IMR-90 (cell line): ENCODE measurements around the gene HIVEP3. TPM values are rescaled to one million over a fixed set of nuclear protein-coding genes. Genes with fewer than 3 reads are reported as not detected.

Experiments used
- ATAC-seq: fragments of 200-7000 bp; cut with Tn5 transposase; 2 replicates; pipeline ENCODE4 v1.9.1; 2020; ENCODE audit warnings: low read depth, mild to moderate bottlenecking, moderate library complexity
- BruUV-seq: library from RNA; stranded (reverse); fragments of 400-500 nt; replicated peaks from 2 replicates; lab custom pipeline; 2021; lab: Mats Ljungman, UMichigan
- CTCF ChIA-PET: fragments of 300-600 bp; formaldehyde crosslinking; extraction: SDS; loops from one replicate; lab custom pipeline; 2021; ENCODE audit warnings: antibody characterized with exemption; lab: Yijun Ruan, JAX
- POLR2A ChIA-PET: fragments of 300-600 bp; sonication (Branson Sonifier 250); formaldehyde crosslinking; loops from one replicate; lab custom pipeline; 2022; ENCODE audit warnings: antibody characterized with exemption; ENCODE audit not compliant: unreplicated experiment; lab: Charles Lee
- DNase-seq: peaks from one replicate; pipeline ENCODE4 v3.0.0; 2013
- H2AFZ ChIP-seq: replicated peaks from 2 replicates; pipeline ENCODE3; 2013; ENCODE audit warnings: low read length, mild to moderate bottlenecking; ENCODE audit not compliant: poor library complexity
- H2AK5ac ChIP-seq: 2 replicates; pipeline ENCODE4 v1.6.1; 2013; ENCODE audit warnings: low read depth, low read length, inconsistent platforms
- H2AK9ac ChIP-seq: replicated peaks from 2 replicates; pipeline ENCODE3; 2013; ENCODE audit warnings: mild to moderate bottlenecking, low read depth, low read length, moderate library complexity; ENCODE audit not compliant: poor library complexity
- H2BK120ac ChIP-seq: 2 replicates; pipeline ENCODE4 v1.6.1; 2013; ENCODE audit warnings: low read depth, low read length, inconsistent platforms
- H2BK15ac ChIP-seq: 3 replicates; pipeline ENCODE4 v1.6.1; 2013; ENCODE audit warnings: low read depth, low read length, inconsistent platforms
- H2BK20ac ChIP-seq: 2 replicates; pipeline ENCODE4 v1.6.1; 2013; ENCODE audit warnings: low read depth, mild to moderate bottlenecking, inconsistent platforms, low read length, moderate library complexity
- H2BK5ac ChIP-seq: 2 replicates; pipeline ENCODE4 v1.6.1; 2013; ENCODE audit warnings: mild to moderate bottlenecking, low read depth, low read length, inconsistent platforms; ENCODE audit not compliant: poor library complexity, severe bottlenecking
- H3K14ac ChIP-seq: replicated peaks from 2 replicates; pipeline ENCODE4 v1.6.1; 2013; ENCODE audit warnings: low read depth, low read length, inconsistent platforms
- H3K18ac ChIP-seq: 2 replicates; pipeline ENCODE4 v1.6.1; 2013; ENCODE audit warnings: low read depth, low read length, control low read depth
- H3K23ac ChIP-seq: 2 replicates; pipeline ENCODE4 v1.6.1; 2013; ENCODE audit warnings: low read depth, low read length, inconsistent platforms
- H3K27ac ChIP-seq: 2 replicates; pipeline ENCODE4 v1.5.1; 2013; ENCODE audit warnings: mild to moderate bottlenecking, control low read depth, low read length; ENCODE audit not compliant: insufficient read depth
- H3K27me3 ChIP-seq: 2 replicates; pipeline ENCODE4 v1.6.1; 2013; ENCODE audit warnings: low read length; ENCODE audit not compliant: control insufficient read depth, insufficient read depth
- H3K36me3 ChIP-seq: 2 replicates; pipeline ENCODE4 v1.6.1; 2013; ENCODE audit warnings: low read length, mixed read lengths; ENCODE audit not compliant: control insufficient read depth, insufficient read depth
- H3K4ac ChIP-seq: 2 replicates; pipeline ENCODE4 v1.6.1; 2013; ENCODE audit warnings: low read depth, low read length, inconsistent platforms
- H3K4me1 ChIP-seq: 2 replicates; pipeline ENCODE4 v1.6.1; 2013; ENCODE audit warnings: low read length, mixed read lengths; ENCODE audit not compliant: control insufficient read depth, insufficient read depth
- H3K4me2 ChIP-seq: 2 replicates; pipeline ENCODE4 v1.6.1; 2013; ENCODE audit warnings: low read depth, mild to moderate bottlenecking, control low read depth, low read length, moderate library complexity
- H3K4me3 ChIP-seq: 2 replicates; pipeline ENCODE4 v1.5.1; 2013; ENCODE audit warnings: low read depth, mild to moderate bottlenecking, control low read depth, low read length, moderate library complexity; ENCODE audit not compliant: insufficient read depth
- H3K56ac ChIP-seq: 2 replicates; pipeline ENCODE4 v1.6.1; 2013; ENCODE audit warnings: low read length, inconsistent platforms; ENCODE audit not compliant: insufficient read depth; ENCODE audit errors: extremely low read depth
- H3K79me1 ChIP-seq, 2 experiments: 2 replicates each; pipeline ENCODE4 v1.6.1; 2013; ENCODE audit warnings: low read length in 2 of 2, inconsistent platforms in 1 of 2, low read depth in 1 of 2
- H3K9ac ChIP-seq: 2 replicates; pipeline ENCODE4 v1.6.1; 2013; ENCODE audit warnings: low read depth, low read length, control low read depth
- H3K9me1 ChIP-seq: 2 replicates; pipeline ENCODE4 v1.6.1; 2013; ENCODE audit warnings: low read length, inconsistent platforms; ENCODE audit not compliant: insufficient read depth
- H3K9me3 ChIP-seq: 2 replicates; pipeline ENCODE4 v1.6.1; 2013; ENCODE audit warnings: low read length; ENCODE audit not compliant: control insufficient read depth, insufficient read depth
- H4K20me1 ChIP-seq: 2 replicates; pipeline ENCODE4 v1.6.1; 2013; ENCODE audit warnings: low read length, inconsistent platforms; ENCODE audit not compliant: insufficient read depth
- H4K5ac ChIP-seq: 2 replicates; pipeline ENCODE4 v1.6.1; 2013; ENCODE audit warnings: mild to moderate bottlenecking, low read depth, low read length, control low read depth
- H4K8ac ChIP-seq, 2 experiments: 2 replicates each; pipeline ENCODE4 v1.6.1; 2013; ENCODE audit warnings: low read depth in 2 of 2, low read length in 2 of 2, control low read depth in 1 of 2, inconsistent platforms in 1 of 2
- H4K91ac ChIP-seq: 2 replicates; pipeline ENCODE4 v1.6.1; 2013; ENCODE audit warnings: low read depth, low read length, inconsistent platforms; ENCODE audit not compliant: insufficient read depth
- RAD21 ChIP-seq: IDR thresholded peaks from 2 replicates; pipeline ENCODE4 v1.6.1; 2012; ENCODE audit warnings: low read length, improper control_type of control experiment
- RCOR1 ChIP-seq: IDR thresholded peaks from 2 replicates; pipeline ENCODE4 v1.6.1; 2012; ENCODE audit warnings: mild to moderate bottlenecking, low read length, improper control_type of control experiment; ENCODE audit not compliant: insufficient replicate concordance
- dilution Hi-C: fragments of 300-500 bp; cut with HindIII; formaldehyde crosslinking; loops from one replicate; pipeline ENCODE4 v1.14.3; 2018; ENCODE audit warnings: low sequenced_read_pairs; ENCODE audit not compliant: unreplicated experiment
- in situ Hi-C: fragments of 300-500 bp; cut with MboI; formaldehyde crosslinking; loops from 3 replicates; pipeline ENCODE4 v1.14.3; 2019; ENCODE audit warnings: low sequenced_read_pairs, inconsistent platforms, mixed read lengths
- intact Hi-C: fragments of 100-400 bp; cut with micrococcal nuclease; formaldehyde crosslinking; loops from 2 replicates; pipeline ENCODE4 v1.10.0; 2022
- polyA plus RNA-seq, 3 experiments: library from polyadenylated mRNA; depleted of rRNA; stranded (reverse); fragments of >200 nt; gene quantifications; 2 replicates each; pipeline ENCODE4 v1.2.3, GENCODE V29; 2012; ENCODE audit warnings: low replicate concordance in 1 of 3
- total RNA-seq: library from RNA; depleted of rRNA; stranded (reverse); fragments of >200 nt; gene quantifications from 2 replicates; pipeline ENCODE4 v1.2.3, GENCODE V29; 2012

HIVEP3 gene
- total and polyA plus RNA-seq, 2 of the 4 experiments (the other 2 are of a cell fraction), result 1.4 to 4.0 TPM

GRCh38 chr1:41590331-41590730 is 328.4 kb downstream of the HIVEP3 start:
- Histone ChIP-seq H3K4me1 (no peaks in the 10 kb centered on the region), H4K20me1 (no peaks in the 10 kb centered on the region), H3K14ac (no peak overlapping the region), H3K4me3 (no peak overlapping the region), H3K79me1 (peaks cover 0 to 6% of the 10 kb centered on the region in 2 experiments; a peak in 3 of 4 replicates), H3K36me3 (no peaks in the 10 kb centered on the region), H4K91ac (no peak overlapping the region), H3K56ac (no peak overlapping the region), H4K5ac (no peak overlapping the region), H3K4ac (no peak overlapping the region), H3K23ac (no peak overlapping the region), H3K9me1 (no peaks in the 10 kb centered on the region), H3K9ac (no peak overlapping the region), H2BK15ac (no peak overlapping the region), H3K9me3 (no peaks in the 10 kb centered on the region), H4K8ac (no peak overlapping the region), H2BK20ac (no peak overlapping the region), H2AFZ (no peak overlapping the region), H3K27me3 (no peaks in the 10 kb centered on the region), H2AK9ac (no peak overlapping the region), H3K27ac (no peak overlapping the region), H2BK120ac (no peak overlapping the region), H2BK5ac (no peak overlapping the region), H2AK5ac (no peak overlapping the region), H3K4me2 (no peak overlapping the region), H3K18ac (no peak overlapping the region)
- dilution Hi-C loops, result no loop called here
- DNase-seq (no peak), ATAC-seq (no peak)
- TF ChIP-seq RAD21 (no peak), RCOR1 (no peak)
- intact Hi-C loops, result no loop called here
- in situ Hi-C loops, result no loop called here
- ChIA-PET CTCF (no interaction called here), POLR2A (no interaction called here)
- BruUV-seq, result no TSS peak
